Common myeloid progenitor, CD34-positive (primary cell): ENCODE data around the gene TM2D1.
A peak's percentile ranks its signal among the peaks of the same experiment; 100 is the strongest.
"Not testable (repeated sequence)": the region's sequence is repeated elsewhere in the genome, so short reads cannot be mapped to it uniquely, and the experiment has no call there.

Experiments
- CTCF ChIA-PET: fragments of 350-600 bp; sonication (Branson Sonifier 250); formaldehyde crosslinking; loops from one replicate; lab custom pipeline; 2021; ENCODE audit warnings: antibody characterized with exemption; lab: Charles Lee
- POLR2A ChIA-PET: fragments of 350-600 bp; sonication (Branson Sonifier 250); formaldehyde crosslinking; loops from one replicate; lab custom pipeline; 2021; ENCODE audit warnings: antibody characterized with exemption; lab: Charles Lee
- DNase-seq, 3 donors: peaks; one replicate each; pipeline versions ENCODE4 v3.0.0 to v3.0.0-alpha.2; 2013
- H3K27ac ChIP-seq, 2 experiments: 1 replicate in 1 of 2; 2 replicates in 1 of 2; pipeline ENCODE4 v1.7.0; 2013; ENCODE audit warnings: inconsistent platforms in 2 of 2, low read length in 2 of 2, mild to moderate bottlenecking in 2 of 2, low read depth in 1 of 2, moderate library complexity in 1 of 2; ENCODE audit not compliant: severe bottlenecking in 2 of 2, insufficient read depth in 1 of 2, poor library complexity in 1 of 2
- H3K27me3 ChIP-seq, 5 experiments: replicated peaks in 2 of 5; 1 replicate in 3 of 5; 2 replicates in 2 of 5; pipeline versions ENCODE4 v1.6.1 to v1.7.0; 2013; ENCODE audit warnings: low read length in 4 of 5, mild to moderate bottlenecking in 2 of 5, moderate library complexity in 2 of 5, inconsistent platforms in 1 of 5; ENCODE audit not compliant: insufficient read depth in 5 of 5, control insufficient read depth in 4 of 5
- H3K36me3 ChIP-seq, 4 experiments: 1 replicate in 2 of 4; 2 replicates in 2 of 4; pipeline versions ENCODE4 v1.6.1 to v1.7.0; 2013; ENCODE audit warnings: low read length in 3 of 4, control low read depth in 1 of 4, mild to moderate bottlenecking in 1 of 4; ENCODE audit not compliant: control insufficient read depth in 4 of 4, insufficient read depth in 4 of 4
- H3K4me1 ChIP-seq, 4 experiments: 1 replicate in 3 of 4; 2 replicates in 1 of 4; pipeline versions ENCODE4 v1.6.1 to v1.7.1; 2013; ENCODE audit warnings: low read length in 3 of 4, mild to moderate bottlenecking in 3 of 4, control low read depth in 1 of 4, inconsistent platforms in 1 of 4, moderate library complexity in 1 of 4; ENCODE audit not compliant: control insufficient read depth in 4 of 4, insufficient read depth in 4 of 4; ENCODE audit errors: control extremely low read depth in 1 of 4
- H3K4me3 ChIP-seq, 7 experiments: 1 replicate in 4 of 7; 2 replicates in 3 of 7; pipeline versions ENCODE4 v1.5.1 to v1.7.0; 2013; ENCODE audit warnings: mild to moderate bottlenecking in 7 of 7, low read length in 6 of 7, moderate library complexity in 6 of 7, inconsistent platforms in 2 of 7, low read depth in 2 of 7, control low read depth in 1 of 7; ENCODE audit not compliant: insufficient read depth in 4 of 7, control insufficient read depth in 1 of 7; ENCODE audit errors: extremely low read depth in 1 of 7
- H3K9me3 ChIP-seq, 5 experiments: 1 replicate in 4 of 5; 2 replicates in 1 of 5; pipeline versions ENCODE4 v1.6.1 to v1.7.1; 2013; ENCODE audit warnings: low read length in 4 of 5, mild to moderate bottlenecking in 2 of 5, inconsistent platforms in 1 of 5, low read depth in 1 of 5, moderate library complexity in 1 of 5; ENCODE audit not compliant: control insufficient read depth in 4 of 5, insufficient read depth in 2 of 5; ENCODE audit errors: control extremely low read depth in 1 of 5
- WGBS: methylation state at CpG from one replicate; pipeline ENCODE4 v1.1.5; 2013; ENCODE audit not compliant: insufficient coverage; 5-methylcytosine and 5-hydroxymethylcytosine counted together

The TM2D1 gene

GRCh38 chr1:61741711-61742619, 17.0 kb upstream of the TM2D1 start, which contains the start of gene PATJ:
PATJ (plus strand) TSS chr1:61742480; CDS start chr1:61762893, 20,413 bp downstream.
- WGBS: 2% methylated on average over 36 of the region's 54 CpGs
- DNase-seq: peak; percentile 21 to 51 (median 40)
- H3K4me1 ChIP-seq: peaks cover 6 to 35% (median 13%) of the 10 kb centered on the region in 4 experiments
- CTCF ChIA-PET: interaction anchor here (0.8 kb wide), 1 partner anchor 17 kb away, joined by 3 read pairs; no protein-coding TSS in a partner anchor
- H3K4me3 ChIP-seq: peak within 1 kb of the TSS; percentile 70 to 88 (median 85)
- no peaks in the 10 kb centered on the region for H3K9me3 ChIP-seq
- POLR2A ChIA-PET: no interaction called here
- H3K36me3 ChIP-seq: no peaks in the 10 kb centered on the region
- no peaks in the 10 kb centered on the region for H3K27me3 ChIP-seq
- H3K27ac ChIP-seq: peak within 1 kb of the TSS; percentile 66 to 87

GRCh38 chr1:61740751-61741700, 16.1 kb upstream of the TM2D1 start:
- H3K36me3 ChIP-seq: no peaks in the 10 kb centered on the region
- H3K4me3 ChIP-seq: peak overlapping the region in 5 of 7 experiments; percentile 70 to 88 (median 85)
- peak; percentile 12 to 74 (median 64) for DNase-seq
- POLR2A ChIA-PET: no interaction called here
- whole genome bisulfite sequencing: 93% methylated on average over 10 of the region's 19 CpGs
- peak overlapping the region in 1 of 2 experiments; percentile 87 for H3K27ac ChIP-seq
- H3K9me3 ChIP-seq: no peaks in the 10 kb centered on the region
- CTCF ChIA-PET: no interaction called here
- peaks cover 6 to 31% (median 13%) of the 10 kb centered on the region in 4 experiments for H3K4me1 ChIP-seq
- no peaks in the 10 kb centered on the region for H3K27me3 ChIP-seq

- POLR2A ChIA-PET: no interaction called here
Observed at GRCh38 chr1:61732726-61733125, 7.8 kb upstream of the TM2D1 start.

GRCh38 chr1:61730679-61731078, 5.7 kb upstream of the TM2D1 start:
- H3K4me3 ChIP-seq, H3K9me3 ChIP-seq, H3K36me3 ChIP-seq, POLR2A ChIA-PET, CTCF ChIA-PET, H3K27me3 ChIP-seq, DNase-seq, H3K27ac ChIP-seq: not testable (repeated sequence)
- H3K4me1 ChIP-seq: peaks cover 0 to 11% (median 4%) of the 10 kb centered on the region in 4 experiments
- no CpG with 5 or more reads among the region's 1 CpG for WGBS

More at GRCh38 chr1:61732726-61733125, 7.8 kb upstream of the TM2D1 start:
- DNase-seq: no peak
- CTCF ChIA-PET: no interaction called here
- peaks cover 0 to 7% (median 4%) of the 10 kb centered on the region in 4 experiments for H3K4me1 ChIP-seq
- no peak overlapping the region for H3K4me3 ChIP-seq
- WGBS: 58% methylated on average over 3 of the region's 3 CpGs
- no peaks in the 10 kb centered on the region for H3K9me3 ChIP-seq
- H3K27ac ChIP-seq: no peak overlapping the region
- no peaks in the 10 kb centered on the region for H3K36me3 ChIP-seq
- H3K27me3 ChIP-seq: no peaks in the 10 kb centered on the region

GRCh38 chr1:61727544-61727943, 2.6 kb upstream of the TM2D1 start:
- H3K4me3 ChIP-seq: no peak overlapping the region
- no peaks in the 10 kb centered on the region for H3K27me3 ChIP-seq
- H3K36me3 ChIP-seq: no peaks in the 10 kb centered on the region
- CTCF ChIA-PET: interaction anchor here (0.6 kb wide), 1 partner anchor 444 kb away, joined by 3 read pairs; no protein-coding TSS in a partner anchor
- WGBS: no CpG with 5 or more reads among the region's 3 CpGs
- peaks cover 0 to 23% (median 12%) of the 10 kb centered on the region in 4 experiments for H3K4me1 ChIP-seq
- no peak for DNase-seq
- H3K27ac ChIP-seq: no peak overlapping the region
- no peaks in the 10 kb centered on the region for H3K9me3 ChIP-seq
- POLR2A ChIA-PET: no interaction called here

- Histone ChIP-seq H3K9me3 (no peaks in the 10 kb centered on the region), H3K27ac (peak overlapping the region; percentile 96 to 97), H3K27me3 (no peaks in the 10 kb centered on the region), H3K4me1 (peaks cover 0 to 23% (median 12%) of the 10 kb centered on the region in 4 experiments), H3K36me3 (peaks cover 0 to 3% (median 1%) of the 10 kb centered on the region in 4 experiments), H3K4me3 (peak overlapping the region; percentile 97 to 100 (median 99))
- no peak for DNase-seq
- ChIA-PET CTCF (no interaction called here), POLR2A (no interaction called here)
- WGBS: no CpG with 5 or more reads among the region's 3 CpGs
Observed at GRCh38 chr1:61724506-61724812, 482 bp downstream of the TM2D1 start.
